Activated CD4-positive, alpha-beta T cell treated with anti-CD3 and anti-CD28 coated beads, Interleukin-2, Interleukin-4, amounts not matched to agents 100 ng/mL and 50 ng/mL, durations not matched to agents 16 hours and 8 hours (primary cell): Measurements from ENCODE around the gene AKAP13.
"Not testable (repeated sequence)": the region's sequence is repeated elsewhere in the genome, so short reads cannot be mapped to it uniquely, and the experiment has no call there.

Source experiments
- DNase-seq: peaks from one replicate; pipeline ENCODE4 v3.0.0-alpha.2; 2020; ENCODE audit warnings: low spot score

Gene AKAP13

DNA sequence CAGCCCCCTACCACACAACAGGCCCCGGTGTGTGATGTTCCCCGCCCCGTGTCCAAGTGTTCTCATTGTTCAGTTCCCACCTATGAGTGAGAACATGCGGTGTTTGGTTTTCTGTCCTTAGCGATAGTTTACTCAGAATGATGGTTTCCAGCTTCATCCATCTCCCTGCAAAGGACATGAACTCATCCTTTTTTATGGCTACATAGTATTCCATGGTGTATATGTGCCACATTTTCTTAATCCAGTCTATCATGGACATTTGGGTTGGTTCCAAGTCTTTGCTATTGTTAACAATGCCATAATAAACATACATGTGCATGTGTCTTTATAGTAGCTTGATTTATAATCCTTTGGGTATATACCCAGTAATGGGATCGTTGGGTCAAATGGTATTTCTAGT lies 285.3 kb downstream of the AKAP13 start:
- not testable (repeated sequence) for DNase-seq

DNA sequence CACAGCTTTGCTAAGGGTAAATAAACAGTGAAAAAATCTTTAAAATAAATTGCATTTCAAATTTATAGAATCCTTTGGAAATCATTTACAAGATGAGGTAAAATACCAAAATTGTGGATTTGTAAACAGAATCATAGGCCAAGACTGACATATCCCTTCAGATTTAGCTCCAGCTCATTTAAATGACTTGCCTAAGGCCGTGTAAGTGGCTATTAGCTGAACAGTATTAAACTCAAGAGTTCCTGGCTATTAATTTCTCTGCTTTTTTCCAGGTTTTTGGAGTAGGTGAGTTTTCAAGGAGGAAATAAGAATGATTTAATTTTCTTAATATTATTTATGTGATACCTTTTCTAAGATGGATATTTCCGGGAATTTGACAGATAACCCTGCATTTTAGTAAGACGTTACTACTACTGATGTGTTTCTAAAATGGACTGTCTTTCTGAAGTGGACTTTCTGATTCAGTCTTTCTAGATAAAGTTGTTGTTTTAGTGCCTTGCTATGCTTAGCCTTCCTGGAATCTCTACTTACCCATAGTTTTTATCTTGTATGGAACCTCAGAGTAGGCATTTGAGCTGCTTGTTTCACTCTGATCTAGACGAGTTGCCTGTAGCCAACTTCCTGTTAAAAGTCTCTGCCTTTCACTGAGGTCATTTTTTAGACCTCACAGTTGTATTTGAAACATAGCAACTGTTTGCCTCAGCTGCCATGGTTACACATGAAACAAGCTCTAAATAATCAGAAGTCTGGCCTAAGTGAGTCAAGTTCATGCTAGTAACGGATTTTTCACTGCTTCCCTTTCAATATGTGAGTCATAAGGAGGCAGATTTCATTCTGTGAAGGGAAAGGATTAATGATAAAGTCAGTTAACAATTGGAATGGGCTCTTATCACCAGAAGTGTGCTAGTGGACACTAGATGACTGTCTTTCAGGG lies 287.4 kb downstream of the AKAP13 start:
- DNase-seq: peak; percentile 87

DNA sequence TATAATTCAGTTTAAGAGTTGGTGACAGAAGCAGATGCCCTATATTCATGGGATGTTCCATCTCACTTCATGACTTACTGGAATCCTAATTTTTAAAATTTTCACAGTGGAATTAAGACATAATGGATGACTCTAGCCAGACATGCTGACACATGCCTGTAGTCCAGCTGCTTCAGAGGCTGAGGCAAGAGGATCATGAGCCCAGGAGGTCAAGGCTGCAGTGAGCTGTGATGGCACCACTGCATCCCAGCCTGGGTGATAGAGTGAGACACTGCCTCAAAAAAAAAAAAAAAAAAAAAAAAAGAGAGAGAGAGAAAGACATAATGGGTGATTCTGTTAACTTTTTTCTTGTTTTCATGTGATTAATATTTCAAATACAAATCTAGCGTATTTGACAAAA lies 290.8 kb downstream of the AKAP13 start:
- no peak for DNase-seq

DNA sequence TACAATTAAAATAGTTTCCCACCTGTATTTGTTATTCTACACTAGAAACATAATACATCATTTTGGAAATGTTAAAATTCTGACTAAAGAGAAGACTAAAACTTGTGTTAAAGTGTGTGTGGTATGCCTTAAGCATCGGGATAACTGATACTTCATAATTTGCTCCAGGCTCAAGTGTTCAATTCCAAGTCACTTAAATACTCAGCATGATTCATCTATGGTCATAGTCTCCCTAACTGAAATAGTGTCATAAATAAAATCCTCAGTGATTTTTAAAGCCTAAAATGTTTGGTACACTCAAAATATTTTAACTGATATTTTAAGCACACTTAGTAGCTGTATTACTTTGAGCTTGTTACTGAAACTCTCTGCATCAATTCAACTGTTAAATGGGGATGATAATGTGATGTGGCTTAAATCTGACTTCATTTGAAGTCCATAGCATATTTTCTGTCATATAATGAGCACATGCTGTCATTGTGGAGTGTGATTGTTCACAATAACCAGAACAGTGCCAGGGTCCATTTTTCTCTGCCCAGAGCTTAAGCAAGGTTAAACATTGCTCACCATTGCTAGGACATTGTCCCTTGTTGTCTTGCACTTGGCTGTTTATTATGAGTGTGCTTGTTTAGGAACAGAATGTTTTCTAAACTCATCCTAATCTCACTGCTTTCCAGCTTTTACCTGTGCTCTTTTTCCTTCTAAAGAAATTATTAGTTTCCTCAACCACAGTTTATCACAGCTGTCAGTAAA lies 292.1 kb downstream of the AKAP13 start:
- DNase-seq: no peak

DNA sequence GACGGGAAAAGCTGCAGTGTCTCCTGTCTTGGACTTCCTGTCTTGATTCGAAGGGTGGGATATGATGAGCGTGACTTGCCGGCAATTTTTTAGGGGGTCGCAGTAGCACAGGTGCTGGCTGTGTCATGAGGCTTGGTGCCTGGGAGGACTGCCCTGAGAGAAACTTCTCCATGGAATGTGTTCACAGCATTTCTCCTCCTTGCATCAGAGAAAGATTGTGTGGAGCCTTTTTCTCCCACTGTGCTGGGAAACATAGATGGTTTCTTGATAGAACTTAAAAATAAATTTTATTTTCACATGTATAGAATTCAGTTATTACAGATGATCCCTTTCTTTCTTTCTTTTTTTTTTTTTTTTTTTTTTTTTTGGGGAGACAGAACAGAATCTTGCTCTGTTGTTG lies 292.9 kb downstream of the AKAP13 start:
- DNase-seq: no peak

DNA sequence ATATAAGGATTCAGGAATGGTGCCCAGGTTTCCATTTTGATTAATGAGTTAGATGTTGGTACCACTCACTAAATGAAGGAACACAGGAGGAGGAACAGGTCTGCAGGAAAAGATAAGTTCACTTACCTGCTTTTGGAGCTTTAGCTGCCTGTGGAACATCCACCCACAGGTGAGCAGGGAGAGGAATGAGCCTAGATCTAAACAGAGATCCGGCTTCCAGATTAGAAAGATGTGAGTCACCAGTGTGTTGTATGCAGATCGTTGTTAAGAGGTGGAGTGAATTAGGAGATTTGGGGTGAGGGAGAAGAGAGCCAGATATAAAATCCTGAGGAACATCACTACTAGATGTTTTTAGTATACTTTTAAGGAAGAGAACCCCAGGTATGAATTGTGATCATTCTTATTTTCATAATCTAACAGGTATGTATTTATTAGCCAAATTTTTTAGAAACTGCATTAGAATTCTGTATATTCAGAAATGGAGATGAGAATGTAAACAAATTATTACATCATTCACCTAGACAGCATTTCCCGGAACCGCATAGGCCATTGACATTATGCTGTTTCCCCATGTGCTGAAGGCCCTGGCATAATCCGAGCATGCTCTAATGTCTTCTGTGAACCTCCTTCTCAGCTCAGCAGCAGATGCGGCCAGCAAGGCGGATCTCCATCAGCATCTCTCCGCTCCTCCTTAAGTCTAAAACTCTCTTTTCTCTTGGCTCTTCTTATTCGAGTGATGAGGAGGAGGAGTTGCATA lies 296.1 kb downstream of the AKAP13 start:
- no peak for DNase-seq

DNA sequence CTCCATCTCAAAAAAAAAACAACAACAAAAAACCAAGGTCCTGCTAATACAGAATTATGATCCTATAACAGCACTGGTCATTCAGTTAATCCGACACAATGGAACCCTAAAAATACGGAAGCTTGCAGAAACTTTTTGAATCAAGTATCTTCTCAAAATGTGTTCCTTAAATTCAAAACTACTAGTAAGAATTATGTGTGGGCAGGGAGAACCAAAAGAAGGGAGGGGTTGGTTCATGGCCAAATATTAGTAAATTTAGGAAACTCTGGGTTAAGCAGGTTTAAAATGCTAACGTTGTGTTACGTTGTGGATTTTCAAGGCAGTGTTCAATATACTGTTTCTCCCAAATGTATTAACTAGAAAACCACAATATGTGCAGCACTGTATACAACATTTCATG lies 298.8 kb downstream of the AKAP13 start:
- no peak for DNase-seq

DNA sequence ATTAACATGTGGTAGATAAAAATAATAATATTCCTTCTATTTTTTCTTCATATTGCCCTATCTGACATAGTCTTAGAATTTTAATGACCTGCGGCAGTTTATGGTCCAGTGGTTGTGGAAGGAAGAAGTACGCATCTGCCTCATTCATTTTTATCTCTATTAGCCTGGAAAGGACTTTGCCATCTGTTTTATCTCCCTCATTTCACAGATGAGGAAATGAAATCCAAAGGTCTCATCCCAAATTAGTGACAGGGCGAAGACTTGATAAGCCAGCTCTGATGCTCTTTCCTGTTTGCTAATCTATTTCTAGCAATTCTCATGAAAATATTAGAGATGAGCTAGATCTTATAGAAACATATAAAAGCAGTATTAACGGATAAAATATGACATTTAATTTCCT lies 301.0 kb downstream of the AKAP13 start:
- DNase-seq: no peak

DNA sequence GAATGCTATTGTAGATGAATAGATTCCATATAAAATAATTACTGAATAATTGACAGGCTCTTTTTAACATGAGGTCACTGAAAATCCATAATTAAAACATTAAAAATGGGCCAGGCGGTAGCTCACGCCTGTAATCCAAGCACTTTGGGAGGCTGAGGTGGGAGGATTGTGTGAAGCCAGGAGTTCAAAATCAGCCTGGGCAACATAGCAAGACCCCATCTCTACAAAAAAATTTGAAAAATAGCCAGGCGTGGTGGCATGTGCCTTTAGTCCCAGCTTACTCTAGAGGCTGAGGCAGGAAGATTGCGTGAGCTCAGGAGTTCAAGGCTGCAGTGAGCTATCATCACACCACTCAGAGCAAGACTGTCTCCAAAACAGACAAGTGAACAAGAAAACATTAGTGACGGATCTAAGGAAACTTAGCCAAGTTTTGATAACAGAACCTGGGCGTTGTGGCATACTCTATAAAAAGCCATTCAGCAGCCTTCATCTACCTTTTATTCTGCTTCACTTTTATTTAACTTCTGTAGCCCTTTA lies 303.8 kb downstream of the AKAP13 start:
- DNase-seq: no peak

GRCh38 chr15:85685356-85685755 lies 305.0 kb downstream of the AKAP13 start:
- DNase-seq: no peak

- no peak for DNase-seq
Observed at GRCh38 chr15:85687329-85687728, 306.9 kb downstream of the AKAP13 start.

DNA sequence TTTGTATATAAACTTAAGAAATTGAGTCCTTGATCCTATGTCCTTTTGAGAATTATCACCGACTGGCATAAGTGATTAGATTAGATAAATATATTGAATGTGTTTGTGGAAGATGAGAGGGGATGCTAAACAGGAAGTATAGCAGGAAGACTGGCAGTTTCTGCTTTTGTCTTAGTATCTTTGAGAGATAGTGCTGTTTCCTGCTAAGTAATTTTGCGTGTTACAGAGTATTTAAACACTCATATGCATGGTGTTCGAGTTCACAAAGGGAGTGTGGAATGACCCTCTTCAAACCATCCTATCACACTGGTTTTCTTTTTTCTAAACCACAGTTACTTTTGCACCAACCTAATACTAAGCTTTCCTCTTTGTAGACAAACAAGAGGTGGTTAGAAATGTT lies 308.3 kb downstream of the AKAP13 start:
- DNase-seq: peak; percentile 47

DNA sequence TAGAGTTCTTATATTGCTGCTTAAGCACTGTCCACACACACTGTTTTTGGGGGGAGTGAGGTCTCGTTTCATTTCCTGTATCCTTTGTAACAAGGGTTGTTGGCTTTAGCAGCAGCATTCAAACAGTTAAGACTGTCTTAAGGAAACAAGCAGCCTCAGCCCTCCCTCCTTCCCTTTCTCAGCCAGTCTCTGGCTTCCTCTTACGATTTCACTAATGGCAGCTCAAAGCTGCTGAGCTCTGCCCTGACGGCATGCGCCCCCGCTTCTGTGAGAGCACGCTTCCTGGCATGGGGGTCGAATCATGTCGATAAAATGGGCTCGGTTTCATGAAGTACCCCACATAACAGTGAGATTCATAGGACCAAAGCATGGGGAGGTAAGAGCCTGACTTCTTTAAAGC lies 309.3 kb downstream of the AKAP13 start:
- peak; percentile 68 for DNase-seq

DNA sequence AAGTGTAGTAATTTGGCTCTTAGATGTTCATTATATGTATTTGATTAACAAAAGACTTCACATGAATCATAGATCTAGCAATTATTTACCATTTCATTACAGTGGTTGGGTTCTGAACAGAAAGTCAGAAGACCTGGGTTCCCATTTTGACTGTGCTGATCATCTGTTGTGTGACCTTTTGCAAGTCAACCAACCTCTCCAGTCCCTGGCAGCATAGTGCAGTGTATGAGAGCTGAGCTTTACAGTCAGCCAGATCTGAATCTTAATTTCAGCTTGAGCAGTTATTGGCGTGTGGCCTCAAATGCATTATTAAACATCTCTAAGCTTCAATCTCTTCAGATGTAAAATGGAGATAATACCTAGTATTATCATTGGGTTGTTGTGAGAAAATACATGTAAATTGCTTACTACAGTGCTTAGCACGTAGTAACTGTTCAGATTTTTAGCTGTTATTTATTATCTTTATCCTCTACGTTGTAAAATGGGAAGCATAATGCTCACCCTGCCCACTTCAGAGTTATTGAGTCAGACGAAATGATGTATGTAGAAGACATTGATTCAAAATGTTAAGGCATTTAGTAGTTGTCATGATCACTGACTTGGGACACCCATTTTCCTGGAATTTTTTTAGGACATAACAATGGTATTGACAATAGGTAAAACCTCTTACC lies 310.3 kb downstream of the AKAP13 start:
- DNase-seq: peak; percentile 89

DNA sequence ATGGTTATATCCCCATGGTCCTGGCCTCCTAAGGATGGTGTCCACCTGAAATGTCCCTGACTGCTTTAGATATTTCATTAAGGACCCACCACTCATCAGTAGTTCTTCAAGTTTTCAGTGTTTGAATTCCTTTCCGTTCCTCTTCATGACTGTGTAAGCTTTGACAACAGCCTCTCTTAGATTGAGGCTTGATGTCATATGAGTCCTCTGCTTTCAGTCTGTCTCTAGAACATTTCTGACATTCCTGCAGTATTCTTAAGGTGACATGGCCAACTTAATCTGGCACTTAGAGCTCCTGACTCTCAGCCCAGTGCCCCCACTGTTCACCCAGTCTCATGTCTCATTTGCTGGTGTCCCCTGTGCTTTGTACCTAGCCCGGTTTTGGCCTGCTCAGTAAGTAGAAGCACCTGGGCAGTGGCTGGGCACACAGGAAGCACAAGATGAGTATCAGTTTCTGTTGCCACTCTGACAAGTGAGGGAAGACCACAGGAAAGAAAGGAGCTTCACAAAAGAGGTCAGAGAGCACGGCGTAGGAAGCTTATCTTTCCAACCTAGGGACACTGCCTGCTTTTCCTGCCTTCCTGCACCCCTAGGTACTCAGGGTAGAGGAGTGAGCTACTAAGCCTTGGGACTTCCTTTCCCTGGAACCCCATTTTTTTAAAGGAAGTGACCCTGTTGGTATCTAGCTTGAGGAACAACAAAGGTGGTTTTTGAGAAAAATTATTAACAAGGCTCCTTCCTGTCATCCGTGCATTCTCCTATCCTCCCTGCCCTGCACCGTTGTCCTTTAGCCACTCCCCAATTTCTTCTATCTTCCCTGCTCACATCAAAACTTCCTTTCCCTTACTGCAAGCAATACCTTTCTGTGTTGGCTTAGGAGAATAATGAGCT lies 311.2 kb downstream of the AKAP13 start:
- peak; percentile 61 for DNase-seq

GRCh38 chr15:85692321-85692720 lies 311.9 kb downstream of the AKAP13 start:
- DNase-seq: no peak

GRCh38 chr15:85692873-85693272 lies 312.5 kb downstream of the AKAP13 start:
- peak; percentile 58 for DNase-seq

DNA sequence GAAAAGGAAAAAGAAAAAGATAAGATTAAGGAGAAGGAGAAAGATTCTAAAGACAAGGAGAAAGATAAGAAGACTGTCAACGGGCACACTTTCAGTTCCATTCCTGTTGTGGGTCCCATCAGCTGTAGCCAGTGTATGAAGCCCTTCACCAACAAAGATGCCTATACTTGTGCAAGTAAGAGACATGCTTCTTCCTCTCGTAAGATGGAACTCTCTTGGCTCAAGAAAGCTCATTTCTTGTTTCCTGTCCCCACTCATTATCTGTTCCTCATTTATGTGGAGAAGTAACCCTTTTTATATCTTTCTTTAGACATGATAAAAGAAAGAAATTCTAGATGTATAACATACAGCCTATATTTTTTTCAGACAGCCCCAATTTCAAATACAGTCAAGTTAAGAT lies 312.9 kb downstream of the AKAP13 start:
- DNase-seq: no peak

DNA sequence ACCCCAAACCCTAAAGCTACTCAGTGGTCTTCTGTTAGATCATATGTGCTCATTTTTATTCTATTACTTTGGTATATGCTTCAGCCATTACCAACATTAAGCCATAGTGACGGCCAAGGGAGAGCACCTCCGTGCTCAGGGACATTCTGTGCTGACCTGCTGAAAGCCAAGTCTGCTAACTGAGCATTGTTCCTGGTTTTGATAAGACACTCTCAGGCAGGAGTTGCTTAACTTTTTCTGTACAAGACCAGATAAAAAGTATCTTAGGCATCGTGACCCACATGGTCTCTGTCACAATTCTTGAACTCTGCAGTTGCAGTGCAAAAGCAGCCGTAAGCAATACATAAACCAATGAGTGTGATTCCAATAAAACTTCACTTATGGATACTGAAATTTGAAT lies 313.7 kb downstream of the AKAP13 start:
- no peak for DNase-seq

GRCh38 chr15:85700767-85701166 lies 320.4 kb downstream of the AKAP13 start:
- no peak for DNase-seq
